ENCODE measurements around the gene CASP4.
"Not testable (repeated sequence)": the region's sequence is repeated elsewhere in the genome, so short reads cannot be mapped to it uniquely, and the experiment has no call there.

CASP4 gene

GRCh38 chr11:104956528-104956927 is 11.8 kb downstream of the CASP4 start:
- DNase-seq (ENCODE audit: low spot score) = no peak

- peak; percentile 77 for DNase-seq (ENCODE audit: low spot score)
Measured at GRCh38 chr11:104946907-104947306, 21.5 kb downstream of the CASP4 start.

GRCh38 chr11:104944076-104944475 is 24.3 kb downstream of the CASP4 start:
- no peak for DNase-seq (ENCODE audit: low spot score)

- DNase-seq (ENCODE audit: low spot score) = no peak
Measured at GRCh38 chr11:104943561-104943960, 24.8 kb downstream of the CASP4 start.

GRCh38 chr11:104934594-104934993 is 33.8 kb downstream of the CASP4 start:
- DNase-seq (ENCODE audit: low spot score) = peak; percentile 16

- DNase-seq (ENCODE audit: low spot score) = not testable (repeated sequence)
Measured at GRCh38 chr11:104934073-104934472, 34.3 kb downstream of the CASP4 start.

- no peak for DNase-seq (ENCODE audit: low spot score)
Measured at GRCh38 chr11:104928811-104929210, 39.6 kb downstream of the CASP4 start.

- DNase-seq (ENCODE audit: low spot score) = no peak
Measured at GRCh38 chr11:104926771-104927611, 41.4 kb downstream of the CASP4 start.

GRCh38 chr11:104925850-104926249 is 42.5 kb downstream of the CASP4 start:
- DNase-seq (ENCODE audit: low spot score) = no peak

- DNase-seq (ENCODE audit: low spot score) = peak; percentile 46
Measured at GRCh38 chr11:104918113-104918824, 50.1 kb downstream of the CASP4 start.

- DNase-seq (ENCODE audit: low spot score) = no peak
Measured at GRCh38 chr11:104917271-104918112, 50.9 kb downstream of the CASP4 start.

GRCh38 chr11:104916442-104916841 is 51.9 kb downstream of the CASP4 start:
- peak; percentile 53 for DNase-seq (ENCODE audit: low spot score)

GRCh38 chr11:104912102-104912501 is 56.3 kb downstream of the CASP4 start:
- no peak for DNase-seq (ENCODE audit: low spot score)

GRCh38 chr11:104908186-104908531 is 60.2 kb downstream of the CASP4 start:
- no peak for DNase-seq (ENCODE audit: low spot score)

- peak; percentile 65 for DNase-seq (ENCODE audit: low spot score)
Measured at GRCh38 chr11:104907521-104908185, 60.7 kb downstream of the CASP4 start.

- no peak for DNase-seq (ENCODE audit: low spot score)
Measured at GRCh38 chr11:104905271-104905670, 63.1 kb downstream of the CASP4 start.

- no peak for DNase-seq (ENCODE audit: low spot score)
Measured at GRCh38 chr11:104899226-104899625, 69.1 kb downstream of the CASP4 start.

- no peak for DNase-seq (ENCODE audit: low spot score)
Measured at GRCh38 chr11:104898685-104899013, 69.7 kb downstream of the CASP4 start.

GRCh38 chr11:104897891-104898684 is 70.3 kb downstream of the CASP4 start, which contains the start of gene CASP12:
Gene CASP12 (minus strand): TSS chr11:104898460.
- peak; percentile 38 for DNase-seq (ENCODE audit: low spot score)

GRCh38 chr11:104895634-104896033 is 72.7 kb downstream of the CASP4 start:
- no peak for DNase-seq (ENCODE audit: low spot score)

GRCh38 chr11:104893876-104894275 is 74.5 kb downstream of the CASP4 start:
- no peak for DNase-seq (ENCODE audit: low spot score)
